ENCODE measurements around the gene ENO3. TPM values are rescaled to one million over a fixed set of nuclear protein-coding genes. Genes with fewer than 3 reads are reported as not detected.

Gene ENO3
- total and polyA plus RNA-seq, 10 of the 15 experiments (the other 5 are each of a cell fraction or from before 2014, with no cell fraction given) = 6.8 to 28.4 (median 17.0) TPM

GRCh38 chr17:4939796-4940554 is 10.9 kb upstream of the ENO3 start, which contains the start of the genes RNF167 and SLC25A11 (continued):
- TF ChIP-seq MLLT1 (IDR thresholded peaks at IDR 0.05) (no peak; the same call in 1 of the 2 replicates), ASH2L (IDR thresholded peaks at IDR 0.05; ENCODE audit: borderline replicate concordance, low read depth) (no peak), IKZF1 (conservative IDR thresholded peaks at IDR 0.05) (peak; percentile 99), CREM (IDR thresholded peaks at IDR 0.05; ENCODE audit: low read depth) (no peak), ZBTB40 (IDR thresholded peaks at IDR 0.05; ENCODE audit: borderline replicate concordance) (peak; percentile 90; the same call in 1 of the 2 replicates), SUPT20H (IDR thresholded peaks at IDR 0.05; ENCODE audit: borderline replicate concordance, control insufficient read depth, low read depth, low read length) (no peak), BCL3 (IDR thresholded peaks at IDR 0.05; ENCODE audit: borderline replicate concordance, insufficient read depth, low read depth, low read length, poor library complexity, severe bottlenecking) (no peak), LARP7 (IDR thresholded peaks at IDR 0.05) (peak; percentile 94), FOXM1 (IDR thresholded peaks at IDR 0.05; ENCODE audit: low read depth, low read length) (no peak), TCF3 (IDR thresholded peaks at IDR 0.05; ENCODE audit: borderline replicate concordance, insufficient read depth, low read depth, low read length) (no peak; the same call in 1 of the 2 replicates), HDAC2 (IDR thresholded peaks at IDR 0.05) (no peak), BACH1 (IDR thresholded peaks at IDR 0.05; ENCODE audit: borderline replicate concordance) (peak; percentile 83; the same call in 1 of the 2 replicates), RELA (IDR thresholded peaks at IDR 0.05; ENCODE audit: borderline replicate concordance, partially characterized antibody) (peak; percentile 39), SMAD5 (IDR thresholded peaks at IDR 0.05; ENCODE audit: low read depth) (peak; percentile 84; the same call in 1 of the 2 replicates), ZBTB4 (CRISPR knock-in tag; IDR thresholded peaks at IDR 0.05) (no peak), CREB1 (IDR thresholded peaks at IDR 0.05; ENCODE audit: low read depth) (no peak), ZNF274 (IDR thresholded peaks at IDR 0.05; ENCODE audit: insufficient read depth, insufficient read length) (no peak), NFYB (IDR thresholded peaks at IDR 0.05; ENCODE audit: insufficient read depth, low read depth, low read length) (peak; percentile 44; the same call in 1 of the 2 replicates)
